Right atrium auricular region (tissue), 2 donors: Measurements from ENCODE around the gene DDX51. TPM values are rescaled to one million over a fixed set of nuclear protein-coding genes. Genes with fewer than 3 reads are reported as not detected.

ENCODE experiments used
- DNase-seq: peaks from one replicate; pipeline ENCODE4 v3.0.0-alpha.2; 2019; ENCODE audit warnings: low spot score
- H3K27ac ChIP-seq, 2 donors: fragments of 200-600 bp; sonication (generic); 1 replicate in 1 of 2; 2 replicates in 1 of 2; pipeline ENCODE4 v1.5.1; 2016 to 2019
- H3K27me3 ChIP-seq, 2 donors: fragments of 200-600 bp; sonication (generic); one replicate each; pipeline versions ENCODE4 v1.5.1 to v1.6.0; 2017 to 2019
- H3K36me3 ChIP-seq: fragments of 200-600 bp; sonication (generic); one replicate; pipeline ENCODE4 v1.5.1; 2016
- H3K4me1 ChIP-seq, 2 donors: fragments of 200-600 bp; sonication (generic); one replicate each; pipeline versions ENCODE4 v1.5.1 to v1.6.0; 2017 to 2019
- H3K4me3 ChIP-seq, 2 donors: fragments of 200-600 bp; sonication (generic); 1 replicate in 1 of 2; 2 replicates in 1 of 2; pipeline ENCODE4 v1.5.1; 2017 to 2019; ENCODE audit warnings: mild to moderate bottlenecking in 1 of 2, moderate library complexity in 1 of 2
- H3K9me3 ChIP-seq, 2 donors: fragments of 200-600 bp; sonication (generic); one replicate each; pipeline ENCODE4 v1.5.1; 2019
- total RNA-seq, 2 donors: library from RNA; depleted of rRNA; stranded (reverse); fragments of >200 nt; gene quantifications; one replicate each; pipeline ENCODE4 v1.1.0, GENCODE V29; 2016
- TF ChIP-seq, protein P1 (sequence below), 2 donors: fragments of 200-600 bp; sonication (generic); IDR thresholded peaks; one replicate each; pipeline ENCODE4 v1.5.1; 2019; ENCODE audit warnings: antibody characterized with exemption in 2 of 2

DDX51 gene
- total RNA-seq, 2 donors from 2014 or later: 6.6 to 8.0 TPM

DNA sequence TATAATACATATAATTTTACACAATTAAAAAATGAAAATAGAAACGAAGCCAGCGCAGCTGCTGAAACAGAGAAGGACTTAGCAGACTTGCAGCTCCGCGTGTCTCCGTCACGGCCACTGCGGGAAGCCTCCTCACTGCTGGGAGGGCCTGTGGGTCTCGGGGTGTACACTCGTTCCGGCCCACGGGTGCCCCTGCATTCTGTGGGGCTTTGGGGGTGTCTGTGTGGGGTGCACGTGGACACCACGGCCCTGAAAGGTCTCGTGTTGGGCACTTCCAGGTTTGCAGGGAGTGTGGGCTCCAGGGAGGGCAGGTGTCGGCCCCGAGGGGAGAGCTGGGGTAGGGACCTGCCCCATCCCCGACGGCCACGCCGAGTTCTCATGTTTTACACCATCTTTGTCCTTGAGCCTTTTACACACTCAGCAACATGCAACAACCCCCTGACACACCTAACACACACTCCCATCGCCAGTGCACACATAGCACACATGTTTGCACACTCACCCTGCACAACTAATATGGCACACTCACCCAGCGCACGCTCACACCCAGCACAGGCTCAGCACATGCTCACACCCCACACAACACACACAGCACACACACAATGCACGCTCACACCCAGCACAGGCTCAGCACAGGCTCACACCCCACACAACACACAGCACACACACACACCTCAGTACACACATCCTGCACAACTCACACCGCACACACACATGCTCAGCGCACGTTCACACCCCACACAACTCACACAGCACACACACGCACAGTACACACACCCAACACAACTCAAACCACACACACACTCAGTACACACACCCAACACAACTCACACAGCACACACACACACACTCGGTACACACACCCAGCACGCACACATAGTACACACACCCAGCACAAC is 36.8 kb upstream of the DDX51 start:
- H3K4me1 ChIP-seq: no peaks in the 10 kb centered on the region
- no peaks in the 10 kb centered on the region for H3K9me3 ChIP-seq
- H3K27ac ChIP-seq: no peak overlapping the region
- TF ChIP-seq, protein P1, sequence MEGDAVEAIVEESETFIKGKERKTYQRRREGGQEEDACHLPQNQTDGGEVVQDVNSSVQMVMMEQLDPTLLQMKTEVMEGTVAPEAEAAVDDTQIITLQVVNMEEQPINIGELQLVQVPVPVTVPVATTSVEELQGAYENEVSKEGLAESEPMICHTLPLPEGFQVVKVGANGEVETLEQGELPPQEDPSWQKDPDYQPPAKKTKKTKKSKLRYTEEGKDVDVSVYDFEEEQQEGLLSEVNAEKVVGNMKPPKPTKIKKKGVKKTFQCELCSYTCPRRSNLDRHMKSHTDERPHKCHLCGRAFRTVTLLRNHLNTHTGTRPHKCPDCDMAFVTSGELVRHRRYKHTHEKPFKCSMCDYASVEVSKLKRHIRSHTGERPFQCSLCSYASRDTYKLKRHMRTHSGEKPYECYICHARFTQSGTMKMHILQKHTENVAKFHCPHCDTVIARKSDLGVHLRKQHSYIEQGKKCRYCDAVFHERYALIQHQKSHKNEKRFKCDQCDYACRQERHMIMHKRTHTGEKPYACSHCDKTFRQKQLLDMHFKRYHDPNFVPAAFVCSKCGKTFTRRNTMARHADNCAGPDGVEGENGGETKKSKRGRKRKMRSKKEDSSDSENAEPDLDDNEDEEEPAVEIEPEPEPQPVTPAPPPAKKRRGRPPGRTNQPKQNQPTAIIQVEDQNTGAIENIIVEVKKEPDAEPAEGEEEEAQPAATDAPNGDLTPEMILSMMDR (IDR thresholded peaks at IDR 0.05): no peak
- H3K27me3 ChIP-seq: no peaks in the 10 kb centered on the region
- DNase-seq: no peak
- no peaks in the 10 kb centered on the region for H3K36me3 ChIP-seq
- no peak overlapping the region for H3K4me3 ChIP-seq

GRCh38 chr12:132179431-132180362 is 35.6 kb upstream of the DDX51 start:
- no peak for DNase-seq
- Histone ChIP-seq H3K36me3 (no peaks in the 10 kb centered on the region), H3K27me3 (no peaks in the 10 kb centered on the region), H3K4me1 (no peaks in the 10 kb centered on the region), H3K27ac (no peak overlapping the region), H3K9me3 (no peaks in the 10 kb centered on the region), H3K4me3 (no peak overlapping the region)
- TF ChIP-seq, protein P1 (IDR thresholded peaks at IDR 0.05): no peak

GRCh38 chr12:132178801-132179401 is 34.8 kb upstream of the DDX51 start:
- no peak overlapping the region for H3K27ac ChIP-seq
- DNase-seq: no peak

DNA sequence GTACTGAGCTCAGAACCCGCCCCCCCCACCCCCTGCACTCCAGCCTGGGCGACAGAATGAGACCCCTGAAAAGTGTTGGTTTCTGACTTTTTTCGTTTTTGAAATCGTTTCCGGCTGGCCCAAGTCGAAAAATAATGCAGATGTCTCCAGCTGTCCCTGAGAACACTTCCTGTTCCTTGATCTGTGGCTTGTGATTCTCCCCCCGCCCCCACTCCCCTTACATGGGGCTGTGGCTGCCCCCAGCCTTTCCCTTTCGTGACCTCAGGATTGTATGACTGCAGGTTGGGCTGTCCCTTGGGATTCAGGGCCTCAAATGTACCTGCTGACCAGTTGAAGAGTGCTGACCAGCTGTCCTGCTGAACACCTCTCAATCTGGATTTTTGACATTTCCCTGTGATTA is 34.2 kb upstream of the DDX51 start:
- TF ChIP-seq, protein P1 (IDR thresholded peaks at IDR 0.05): no peak
- Histone ChIP-seq H3K4me3 (no peak overlapping the region), H3K27me3 (no peaks in the 10 kb centered on the region), H3K36me3 (no peaks in the 10 kb centered on the region), H3K9me3 (no peaks in the 10 kb centered on the region), H3K4me1 (no peaks in the 10 kb centered on the region), H3K27ac (no peak overlapping the region)
- no peak for DNase-seq

More at GRCh38 chr12:132178801-132179401, 34.8 kb upstream of the DDX51 start:
- no peaks in the 10 kb centered on the region for H3K9me3 ChIP-seq
- no peak overlapping the region for H3K4me3 ChIP-seq
- H3K27me3 ChIP-seq: no peaks in the 10 kb centered on the region
- no peaks in the 10 kb centered on the region for H3K36me3 ChIP-seq
- H3K4me1 ChIP-seq: no peaks in the 10 kb centered on the region
- TF ChIP-seq, protein P1 (IDR thresholded peaks at IDR 0.05): no peak

DNA sequence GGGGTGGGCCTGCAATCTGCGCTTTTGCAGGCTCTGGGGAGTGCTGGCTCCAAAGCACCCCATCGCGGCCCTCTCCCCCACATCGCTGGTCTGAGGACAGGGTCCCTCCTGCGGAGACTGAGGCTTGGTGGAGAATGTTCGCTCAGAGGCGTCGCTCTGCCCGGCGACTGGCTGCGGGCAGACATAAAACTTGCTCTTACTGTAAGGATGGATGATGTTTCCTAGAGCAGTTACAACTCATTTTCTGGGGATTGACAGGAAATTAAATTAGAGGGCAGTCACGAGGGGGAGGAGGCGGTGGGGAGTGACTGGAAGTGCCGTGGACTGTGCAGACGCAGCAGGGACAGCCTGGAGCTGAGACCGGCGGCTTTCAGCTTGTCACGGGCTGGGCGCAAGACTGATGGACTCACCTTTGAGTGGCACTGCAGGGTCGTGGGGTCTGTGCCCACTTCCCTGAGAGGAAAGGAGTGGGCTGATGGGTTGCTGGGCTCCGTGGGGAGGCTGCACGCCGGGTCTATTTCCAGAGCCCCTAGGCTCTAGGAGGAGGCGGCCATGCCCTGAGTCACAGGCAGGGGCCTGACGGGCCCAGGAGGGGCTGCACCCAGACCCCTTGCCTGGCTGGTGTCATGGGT is 32.9 kb upstream of the DDX51 start:
- TF ChIP-seq, protein P1 (IDR thresholded peaks at IDR 0.05): no peak
- no peak overlapping the region for H3K4me3 ChIP-seq
- H3K27me3 ChIP-seq: no peaks in the 10 kb centered on the region
- no peaks in the 10 kb centered on the region for H3K9me3 ChIP-seq
- H3K4me1 ChIP-seq: no peaks in the 10 kb centered on the region
- no peak for DNase-seq
- H3K27ac ChIP-seq: no peak overlapping the region
- no peaks in the 10 kb centered on the region for H3K36me3 ChIP-seq
